GM12891 (cell line): ENCODE measurements around the gene PRKN.

ENCODE experiments used
- PAX5 ChIP-seq: IDR thresholded peaks from 2 replicates; pipeline ENCODE4 v1.6.1; 2011; ENCODE audit warnings: low read length, moderate library complexity, mild to moderate bottlenecking; ENCODE audit not compliant: insufficient read depth, severe bottlenecking
- POLR2A ChIP-seq: IDR thresholded peaks from 2 replicates; pipeline ENCODE4 v1.6.1; 2011; ENCODE audit warnings: low read depth, low read length, control low read depth
- POLR2AphosphoS5 ChIP-seq: IDR thresholded peaks from 2 replicates; pipeline ENCODE4 v1.6.1; 2011; ENCODE audit warnings: low read depth, low read length, control low read depth
- TAF1 ChIP-seq: IDR thresholded peaks from 2 replicates; pipeline ENCODE4 v1.6.1; 2011; ENCODE audit warnings: low read depth, low read length, control low read depth

GRCh38 chr6:161943561-161943960 lies 784.0 kb downstream of the PRKN start:
- no peak for TF ChIP-seq POLR2A
- no peak for TF ChIP-seq POLR2AphosphoS5
- no peak for TF ChIP-seq PAX5
- TF ChIP-seq TAF1: no peak
